KG1 (cell line): ENCODE results near the gene SNX33.

Source experiments
- DNase-seq: peaks from one replicate; lab custom pipeline; 2025; lab: John Stamatoyannopoulos, UW

The SNX33 gene

DNA sequence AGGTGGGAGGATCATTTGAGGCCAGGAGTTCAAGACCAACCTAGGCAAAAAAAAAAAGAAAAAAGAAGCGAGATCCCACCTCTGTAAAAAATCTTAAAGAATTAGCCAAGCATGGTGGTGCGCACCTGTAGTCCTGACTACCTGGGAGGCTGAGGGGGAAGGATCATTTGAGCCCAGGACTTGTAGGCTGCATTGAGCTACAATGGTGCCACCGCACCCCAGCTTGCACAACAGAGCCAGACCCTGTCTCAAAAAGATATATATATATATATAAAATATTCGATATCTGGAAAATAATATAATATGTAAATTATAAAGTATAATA, 6.6 kb upstream of the SNX33 start:
- no peak for DNase-seq

DNA sequence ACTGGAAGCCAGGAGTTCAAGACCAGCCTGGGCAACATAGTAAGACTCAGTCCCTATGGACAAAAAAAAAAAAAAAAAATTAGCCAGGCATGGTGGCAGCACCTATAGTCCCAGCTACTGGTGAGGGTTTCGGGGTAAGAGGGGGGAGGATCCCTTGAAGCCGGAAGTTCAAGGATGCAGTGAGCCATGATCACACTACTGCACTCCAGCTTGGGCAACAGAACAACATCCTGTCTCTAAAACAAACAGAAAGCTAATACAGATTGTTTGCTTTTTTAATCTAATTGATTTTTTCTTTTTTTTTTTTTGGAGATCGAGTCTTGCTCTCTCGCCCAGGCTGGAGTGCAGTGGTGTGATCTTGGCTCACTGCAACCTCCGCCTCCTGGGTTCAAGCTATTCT, 6.1 kb upstream of the SNX33 start:
- no peak for DNase-seq

DNA sequence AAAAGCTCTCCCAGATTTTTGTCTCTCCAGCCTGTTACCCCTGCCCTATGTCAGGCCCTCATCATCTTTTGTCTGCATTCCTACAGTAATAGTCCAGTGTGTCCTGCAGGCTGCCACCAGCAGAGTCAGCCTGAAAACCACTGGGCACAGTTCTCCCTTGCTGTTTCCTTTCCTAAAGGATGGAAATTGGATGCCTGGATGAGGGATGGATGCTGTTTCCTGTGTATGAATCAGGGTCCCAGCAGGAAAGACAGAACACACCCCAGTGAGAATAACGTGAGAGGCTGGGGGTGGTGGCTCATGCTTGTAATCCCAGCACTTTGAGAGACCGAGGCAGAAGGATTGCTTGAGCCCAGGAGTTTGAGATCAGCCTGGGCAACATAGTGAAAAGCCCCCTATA, 3.3 kb upstream of the SNX33 start:
- DNase-seq = no peak

DNA sequence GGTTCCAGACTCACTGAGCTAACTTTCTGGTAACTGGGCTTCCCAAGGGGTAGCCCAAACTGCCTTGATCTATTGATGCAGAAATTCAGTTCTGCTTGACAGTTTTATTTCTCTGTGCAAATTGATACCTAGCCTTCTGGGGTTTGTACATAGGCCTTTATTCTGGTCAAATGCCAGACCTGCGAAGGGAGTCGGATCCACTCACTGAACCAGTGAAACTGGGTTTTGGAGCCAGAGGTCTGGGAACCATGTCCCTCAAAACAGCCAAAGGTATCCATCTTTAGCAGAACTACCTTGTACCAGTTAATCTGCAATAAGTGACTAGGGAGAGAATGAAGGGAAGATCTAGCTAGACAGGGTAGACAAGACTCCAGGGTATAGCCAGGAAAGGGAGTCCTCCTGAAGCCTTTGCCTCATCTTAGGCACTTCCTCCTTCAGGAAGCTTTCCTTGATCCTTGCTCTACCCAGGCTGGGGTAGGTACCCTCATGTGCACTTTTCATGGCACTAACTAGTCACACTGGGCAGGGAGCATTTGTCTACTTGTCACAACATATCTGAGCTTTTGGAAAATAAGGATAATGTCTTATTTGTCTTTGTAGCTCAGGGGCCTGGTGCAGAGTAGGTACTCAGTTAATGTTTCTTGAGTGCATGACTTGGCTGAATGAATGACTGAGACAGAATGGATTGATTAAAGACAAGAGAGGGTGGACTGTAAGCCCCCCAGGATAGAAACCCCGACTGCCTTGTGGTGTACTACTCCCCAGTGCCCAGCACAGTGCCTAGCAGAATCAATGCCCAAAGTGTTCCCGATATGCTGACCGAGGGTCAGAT, 1.4 kb upstream of the SNX33 start:
- DNase-seq = no peak

DNA sequence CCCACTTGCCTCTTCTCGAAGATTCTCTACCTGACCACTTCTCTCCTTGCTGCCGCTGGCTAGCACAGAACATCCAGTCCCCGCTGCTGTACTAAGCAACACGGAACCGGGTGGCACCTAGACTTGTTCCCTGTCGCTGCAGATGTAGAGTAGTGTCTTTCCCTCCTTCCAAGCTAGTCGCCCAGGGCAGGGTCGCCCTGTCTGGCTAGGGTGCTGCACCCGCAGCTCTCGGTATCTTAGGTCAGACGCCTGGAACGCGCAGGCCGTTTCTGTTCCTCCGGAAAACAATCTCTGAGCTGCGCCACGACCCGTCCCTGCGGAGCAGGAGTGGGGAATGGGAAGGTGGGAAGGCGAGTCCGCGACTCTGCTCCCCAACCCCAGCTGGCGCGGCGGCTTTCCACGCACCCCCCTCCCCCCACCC, 758 bp upstream of the SNX33 start:
- DNase-seq = no peak

DNA sequence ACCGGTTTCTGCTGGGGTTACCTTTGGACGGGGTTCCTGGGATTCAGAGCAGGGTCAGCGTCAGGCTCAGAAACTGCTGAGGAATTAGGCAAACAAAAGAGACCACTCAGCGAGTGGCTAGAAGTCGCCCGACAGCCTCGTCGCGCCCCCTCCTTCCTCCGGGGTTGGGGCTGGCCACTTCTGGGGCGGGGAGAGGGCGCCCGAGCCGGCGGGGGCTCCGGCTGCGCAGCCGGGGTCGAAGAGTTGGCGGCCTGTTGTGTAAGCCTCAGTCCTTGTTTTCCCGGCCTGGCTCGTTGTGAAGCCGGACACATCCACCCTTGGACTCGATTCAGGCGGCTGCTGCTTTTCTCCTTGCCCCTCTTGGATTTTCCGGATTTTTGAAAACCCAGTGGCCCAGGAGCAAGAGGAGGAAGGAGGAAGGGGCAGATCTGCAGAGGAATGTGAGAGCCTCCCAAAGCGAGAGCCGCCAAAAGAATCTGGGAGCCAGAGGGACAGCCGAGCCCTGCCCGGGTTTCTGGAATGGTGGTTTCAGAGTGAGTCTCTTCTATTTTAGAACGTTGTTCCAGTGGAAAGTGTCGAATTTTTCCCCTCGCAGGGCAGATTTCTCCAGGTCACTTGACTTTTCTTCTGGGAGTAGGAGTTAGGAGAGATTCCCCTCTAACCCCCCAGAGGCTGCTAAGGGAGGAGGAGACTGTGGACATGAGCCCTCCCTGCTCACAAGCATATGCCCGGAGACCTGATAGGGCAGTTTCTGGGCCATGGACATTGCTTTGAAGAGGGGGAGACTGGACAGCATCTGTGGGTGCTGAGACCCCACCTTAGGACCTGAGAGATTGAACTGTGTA, 666 bp downstream of the SNX33 start:
- no peak for DNase-seq

DNA sequence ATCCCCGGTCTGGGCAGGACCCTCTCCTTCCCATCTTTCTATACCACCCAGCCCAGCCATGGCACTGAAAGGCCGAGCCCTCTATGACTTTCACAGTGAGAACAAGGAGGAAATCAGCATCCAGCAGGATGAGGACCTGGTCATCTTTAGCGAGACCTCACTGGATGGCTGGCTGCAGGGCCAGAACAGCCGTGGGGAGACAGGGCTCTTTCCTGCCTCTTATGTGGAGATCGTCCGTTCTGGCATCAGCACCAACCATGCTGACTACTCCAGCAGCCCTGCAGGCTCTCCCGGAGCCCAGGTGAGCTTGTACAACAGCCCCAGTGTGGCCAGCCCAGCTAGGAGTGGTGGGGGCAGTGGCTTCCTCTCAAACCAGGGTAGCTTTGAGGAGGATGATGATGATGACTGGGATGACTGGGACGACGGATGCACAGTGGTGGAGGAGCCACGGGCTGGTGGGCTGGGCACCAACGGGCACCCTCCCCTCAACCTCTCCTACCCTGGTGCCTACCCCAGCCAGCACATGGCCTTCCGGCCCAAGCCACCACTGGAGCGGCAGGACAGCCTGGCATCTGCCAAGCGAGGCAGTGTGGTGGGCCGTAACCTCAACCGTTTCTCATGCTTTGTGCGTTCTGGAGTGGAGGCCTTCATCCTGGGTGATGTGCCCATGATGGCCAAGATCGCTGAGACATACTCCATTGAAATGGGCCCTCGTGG, 1.5 kb downstream of the SNX33 start:
- DNase-seq = no peak

DNA sequence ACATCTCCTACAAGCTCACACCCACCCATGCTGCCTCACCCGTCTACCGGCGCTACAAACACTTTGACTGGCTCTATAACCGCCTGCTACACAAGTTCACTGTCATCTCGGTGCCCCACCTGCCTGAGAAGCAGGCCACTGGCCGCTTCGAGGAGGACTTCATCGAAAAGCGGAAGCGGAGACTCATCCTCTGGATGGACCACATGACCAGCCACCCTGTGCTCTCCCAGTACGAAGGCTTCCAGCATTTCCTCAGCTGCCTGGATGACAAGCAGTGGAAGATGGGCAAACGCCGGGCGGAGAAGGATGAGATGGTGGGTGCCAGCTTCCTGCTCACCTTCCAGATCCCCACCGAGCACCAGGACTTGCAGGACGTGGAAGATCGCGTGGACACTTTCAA, 2.1 kb downstream of the SNX33 start:
- DNase-seq = no peak

DNA sequence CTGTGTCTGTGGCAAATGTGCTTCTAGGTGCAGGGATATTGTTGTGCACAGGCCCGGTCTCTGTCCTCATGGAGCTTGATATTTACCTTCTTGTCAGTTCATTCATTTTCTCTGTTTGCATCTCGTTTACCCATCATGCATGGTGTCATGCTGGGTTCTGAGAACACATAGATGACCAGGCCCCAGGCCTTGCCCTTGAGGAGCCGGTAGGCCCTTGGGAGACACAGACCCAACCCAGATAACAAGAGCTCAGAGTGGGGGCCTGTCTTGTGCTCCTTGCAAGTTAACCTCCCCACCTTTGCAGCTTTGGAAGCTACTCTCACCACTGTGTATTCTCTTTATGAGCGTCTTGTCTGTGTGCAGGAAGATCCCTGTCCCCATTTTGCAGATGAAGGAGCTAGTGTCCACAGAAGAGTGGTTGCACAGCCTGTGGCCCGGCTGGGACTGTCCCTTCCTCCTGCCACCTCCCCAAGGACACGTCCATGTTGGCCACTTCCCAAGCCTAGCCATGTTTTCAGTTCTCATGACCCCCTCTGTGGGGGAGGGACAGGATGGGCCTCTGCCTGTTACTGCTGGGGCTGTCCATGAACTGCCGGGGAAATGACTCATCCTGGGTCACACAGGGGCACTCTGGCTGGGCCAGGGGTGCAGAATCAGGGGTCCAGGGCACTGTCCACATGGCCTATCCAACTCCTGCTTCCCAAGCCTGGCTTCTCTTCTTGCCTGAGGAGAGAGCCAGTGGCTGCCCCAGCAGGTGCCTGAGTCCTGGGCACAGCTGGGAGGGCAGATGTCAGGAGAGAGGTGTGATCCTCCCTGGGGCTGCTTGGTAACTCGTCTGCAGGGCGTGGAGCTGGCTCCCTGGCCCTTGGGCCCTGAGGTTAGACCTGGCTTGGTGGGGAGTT, 3.4 kb downstream of the SNX33 start:
- no peak for DNase-seq

DNA sequence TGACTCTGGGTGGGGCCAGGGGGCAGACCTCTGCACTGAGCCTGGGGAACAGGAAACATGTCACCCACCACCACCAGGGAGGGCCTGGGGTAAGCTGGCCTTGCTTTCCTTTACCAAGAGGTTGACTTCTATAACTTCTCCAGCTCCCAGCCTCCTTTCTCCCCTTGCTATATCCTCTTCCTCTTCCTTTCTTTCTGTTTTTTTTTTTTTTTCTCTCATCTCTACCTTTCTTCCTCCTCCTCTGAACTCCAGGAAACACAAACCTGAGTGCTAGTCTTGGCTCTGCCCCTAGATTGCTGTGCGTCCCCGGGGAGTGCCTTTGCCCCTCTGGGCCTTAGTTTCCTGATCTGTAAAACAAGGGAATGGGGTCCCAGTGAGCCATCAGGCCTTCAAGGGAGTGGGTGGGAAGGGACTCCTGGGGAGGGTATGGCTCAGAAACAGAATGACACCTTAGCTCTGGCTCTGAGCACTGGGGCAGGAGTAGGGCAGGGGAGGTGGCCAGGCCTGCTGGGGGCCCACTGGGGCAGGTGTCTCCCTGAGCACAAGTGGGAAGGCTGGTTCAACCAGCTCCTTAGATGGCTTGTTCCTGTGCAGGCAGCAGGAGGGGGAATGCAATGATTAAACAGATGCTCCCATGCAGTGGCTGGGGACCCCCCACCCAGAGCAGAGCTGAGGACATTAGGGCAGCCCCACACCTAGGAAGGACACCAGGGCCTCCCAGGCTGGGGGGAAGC, 4.3 kb downstream of the SNX33 start:
- DNase-seq = no peak

DNA sequence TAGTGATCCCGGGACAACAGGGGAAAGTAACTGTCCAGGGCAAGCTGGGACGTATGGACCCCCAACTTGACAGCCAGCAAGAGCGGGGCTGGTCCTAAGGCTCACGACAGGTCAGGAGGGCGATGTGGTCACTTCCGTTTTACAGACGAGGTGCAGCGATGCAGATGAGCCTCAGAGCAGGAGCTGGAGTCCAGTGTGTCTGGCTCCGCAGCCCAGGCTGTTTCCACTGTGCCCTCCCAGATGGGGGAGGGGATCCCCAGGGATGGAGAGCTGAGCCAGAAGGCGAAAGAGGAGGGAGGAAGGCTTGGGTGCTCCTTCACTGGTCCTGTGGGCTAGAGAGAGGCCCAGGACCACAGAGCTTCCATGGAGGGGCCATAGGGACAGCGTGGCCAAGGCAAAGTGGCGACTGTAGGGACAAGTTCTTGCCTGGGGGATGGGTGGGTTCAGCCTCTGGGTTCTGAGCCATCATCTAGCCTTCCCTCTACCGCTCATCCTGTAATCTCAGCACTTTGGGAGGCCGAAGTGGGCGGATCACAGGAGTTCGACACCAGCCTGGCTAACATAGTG, 5.7 kb downstream of the SNX33 start:
- no peak for DNase-seq

DNA sequence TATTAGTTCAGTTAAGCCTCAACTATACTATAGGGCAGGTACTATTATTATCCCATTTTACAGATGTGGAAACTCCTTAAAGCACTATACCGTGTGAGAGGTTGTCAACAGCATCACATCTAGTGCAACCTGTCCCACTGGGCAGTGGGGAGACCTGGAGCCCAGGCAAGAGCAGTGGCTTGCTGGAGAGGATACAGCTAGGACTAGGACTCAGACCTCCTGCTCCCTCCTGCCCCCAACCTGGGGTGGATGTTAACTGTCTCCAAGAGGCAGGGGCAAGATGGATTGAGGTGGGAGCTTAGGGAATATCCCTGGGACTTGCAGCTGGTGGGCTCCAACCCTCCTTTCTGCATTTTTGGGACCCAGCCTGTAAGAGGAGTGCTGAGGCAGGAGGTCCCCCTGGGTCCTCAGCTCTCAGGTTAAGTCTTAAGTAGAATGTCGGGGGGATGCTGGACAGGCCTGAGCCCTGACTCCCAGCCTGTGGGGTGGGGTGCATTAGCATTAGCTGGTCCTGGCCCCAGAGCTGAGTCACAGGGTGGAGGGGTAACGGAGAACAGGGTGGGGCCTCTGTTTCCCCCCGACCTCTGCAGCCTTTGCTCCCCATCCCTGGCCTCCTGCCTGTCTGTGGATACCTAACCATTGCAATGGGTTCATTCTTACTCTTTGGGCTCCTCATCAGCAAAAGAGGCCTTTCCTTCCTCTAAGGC, 6.6 kb downstream of the SNX33 start:
- no peak for DNase-seq

DNA sequence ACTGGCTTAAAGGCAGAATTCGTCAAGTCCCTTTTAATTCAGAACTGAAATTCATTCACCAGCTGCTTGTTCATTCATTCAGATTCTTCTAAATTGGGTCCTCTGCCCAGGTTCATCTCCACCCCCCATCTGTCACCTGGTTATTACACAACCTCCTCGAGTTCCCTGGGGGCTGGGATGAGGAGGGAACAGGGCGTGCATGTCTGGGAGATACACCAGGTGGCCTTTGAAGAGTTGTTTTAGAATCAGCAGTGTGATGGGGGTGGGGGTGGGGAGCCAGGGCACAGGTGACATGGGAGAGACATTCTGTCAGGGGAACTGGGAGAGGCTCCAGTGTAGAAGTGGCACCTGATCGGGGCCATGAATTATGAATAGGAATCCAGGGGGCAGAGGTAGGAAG, 8.2 kb downstream of the SNX33 start:
- no peak for DNase-seq

DNA sequence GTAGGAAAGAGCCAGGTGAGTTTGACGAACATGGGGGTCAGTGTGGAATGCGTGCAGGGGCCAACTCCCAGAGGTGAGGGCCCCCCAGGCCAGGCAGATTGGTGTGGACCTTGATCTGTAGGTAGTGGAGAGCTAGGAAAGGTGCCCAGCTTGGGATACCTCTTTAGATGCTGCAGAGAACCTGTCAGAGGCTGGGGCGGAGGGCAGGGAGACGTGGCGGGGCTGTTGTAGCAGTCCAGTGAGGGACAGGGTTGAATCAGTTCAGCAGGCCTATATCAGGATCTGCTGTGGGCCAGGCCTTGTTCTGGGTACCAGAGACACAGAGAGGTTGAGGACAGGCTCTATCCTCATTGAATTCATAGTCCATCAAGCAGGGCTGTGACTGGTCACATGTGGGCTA, 8.6 kb downstream of the SNX33 start:
- DNase-seq = no peak

DNA sequence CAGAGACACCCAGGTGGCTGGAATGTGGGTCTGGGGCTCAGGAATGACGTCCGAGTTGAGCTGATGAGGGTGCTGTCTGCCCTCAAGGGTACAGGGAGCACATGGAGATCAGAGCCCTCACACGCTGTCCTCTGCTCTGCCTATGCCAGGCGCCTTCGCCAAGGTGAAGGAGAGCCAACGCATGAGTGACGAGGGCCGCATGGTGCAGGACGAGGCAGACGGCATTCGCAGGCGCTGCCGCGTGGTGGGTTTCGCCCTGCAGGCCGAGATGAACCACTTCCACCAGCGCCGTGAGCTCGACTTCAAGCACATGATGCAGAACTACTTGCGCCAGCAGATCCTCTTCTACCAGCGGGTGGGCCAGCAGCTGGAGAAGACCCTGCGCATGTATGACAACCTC, 9.1 kb downstream of the SNX33 start:
- DNase-seq = no peak

DNA sequence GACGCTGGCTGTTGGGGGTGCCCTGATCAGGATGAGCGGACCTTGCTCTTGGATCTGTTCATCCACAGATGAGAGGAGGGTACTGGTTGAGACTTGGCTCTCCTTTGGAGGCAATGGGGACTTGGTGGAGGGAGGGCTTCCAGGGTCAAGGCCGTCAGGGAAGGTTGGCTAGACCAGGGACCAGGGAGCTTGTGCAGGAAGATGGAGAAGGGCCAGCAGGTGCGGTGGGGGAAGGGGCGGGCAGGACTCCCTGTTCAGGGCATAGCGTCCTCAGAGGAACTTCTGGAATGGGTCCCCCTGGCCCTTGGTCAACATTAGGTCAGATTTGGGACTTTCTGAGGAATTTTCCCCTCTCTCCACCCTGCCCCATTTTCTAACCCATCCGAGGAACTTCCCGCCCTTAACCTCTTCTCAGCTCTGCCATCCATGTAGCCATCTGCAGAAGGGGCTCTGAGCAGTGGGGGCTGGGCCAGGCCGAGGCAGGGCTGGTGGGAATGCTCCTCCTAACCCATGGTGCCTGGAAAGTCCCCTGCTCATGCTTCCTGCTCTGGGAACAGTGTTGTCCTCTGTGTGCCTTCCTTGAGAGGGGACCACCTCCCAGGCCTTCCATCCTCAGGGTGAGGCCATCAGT, 11.5 kb downstream of the SNX33 start:
- no peak for DNase-seq

DNA sequence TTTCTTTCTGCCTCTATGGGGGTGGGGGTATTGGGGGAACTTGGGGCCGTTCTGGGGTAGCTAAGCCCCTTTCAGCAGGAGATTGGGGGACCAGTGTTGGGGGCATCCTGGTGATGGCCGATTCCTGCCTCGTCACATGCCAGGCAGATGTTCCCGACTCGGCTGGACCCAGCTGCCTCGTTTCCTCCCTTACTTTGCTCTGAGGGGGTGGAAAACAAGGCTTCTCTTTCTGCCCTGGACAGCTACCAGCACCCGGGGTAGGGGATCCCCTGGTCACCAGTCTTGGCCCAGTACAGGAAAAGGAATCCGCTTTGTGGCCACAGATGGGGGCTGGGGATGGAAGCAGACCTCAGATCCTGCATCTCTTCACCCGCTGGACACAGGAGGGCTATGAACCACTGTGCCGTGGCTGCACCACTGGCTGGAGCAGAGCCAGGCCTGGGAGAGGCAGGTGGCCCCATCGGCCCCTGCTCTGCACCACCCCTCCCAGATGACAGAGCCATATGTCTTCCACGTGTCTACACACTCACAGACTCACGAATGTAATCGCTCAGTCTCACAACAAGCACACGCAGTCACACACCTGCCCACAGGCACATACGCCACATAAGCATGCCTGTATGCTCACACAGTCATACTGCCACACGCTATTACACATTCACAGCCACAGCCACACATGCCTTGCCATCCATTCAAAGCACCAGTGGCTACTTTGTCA, 12.4 kb downstream of the SNX33 start:
- no peak for DNase-seq

DNA sequence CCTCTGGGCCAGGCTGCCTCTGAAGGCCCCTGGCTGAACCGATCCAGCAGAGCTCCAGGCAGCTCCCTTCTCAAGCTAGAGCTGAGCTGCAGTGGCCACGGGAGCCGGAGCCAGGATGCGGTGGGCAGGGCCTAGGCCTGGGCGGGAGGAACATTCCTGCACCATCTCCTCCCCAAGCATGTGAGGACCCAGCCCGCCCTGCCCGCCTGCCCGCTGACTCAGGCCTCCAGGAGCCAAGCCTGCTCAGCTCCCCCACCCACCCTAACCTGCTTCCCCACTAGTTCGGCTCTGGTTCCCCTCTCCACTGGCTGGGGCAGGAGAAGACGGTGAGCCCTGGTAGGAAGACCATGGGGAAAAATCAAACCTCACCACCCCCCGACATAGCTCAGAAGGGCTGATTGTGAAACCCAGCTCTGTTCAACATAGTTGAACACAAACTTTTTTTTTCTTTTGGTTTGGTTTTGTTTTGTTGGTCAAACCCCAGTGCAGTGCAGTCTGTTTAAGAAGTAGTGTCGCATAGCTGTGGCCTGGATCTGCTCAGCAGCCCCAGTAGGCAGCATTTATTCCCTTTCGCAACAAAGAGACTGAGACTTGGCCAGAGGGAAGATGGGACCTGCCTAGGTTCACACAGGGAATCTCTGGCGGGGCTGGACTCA, 13.5 kb downstream of the SNX33 start:
- no peak for DNase-seq

DNA sequence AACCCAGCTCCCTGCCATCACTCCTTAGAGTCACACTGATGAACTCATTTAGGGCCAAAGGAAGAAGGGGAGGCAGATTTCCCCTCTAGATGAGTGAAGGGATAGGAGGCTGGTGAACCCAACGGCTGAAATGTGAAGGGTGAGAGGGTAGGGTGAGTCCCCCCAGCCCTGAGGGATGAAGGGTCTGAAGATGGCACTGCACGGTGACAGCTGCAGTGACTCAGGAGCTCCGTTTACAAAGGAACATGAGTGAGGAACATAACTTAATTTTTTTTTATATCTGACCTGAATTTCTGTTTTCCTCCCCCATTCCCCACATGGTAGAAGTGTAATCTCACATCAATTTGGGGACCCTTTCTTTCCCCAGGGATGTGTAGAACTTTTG, 14.0 kb downstream of the SNX33 start:
- no peak for DNase-seq
